Parathyroid adenoma (tissue), 2 donors: ENCODE measurements around the gene BSCL2.

Experiments used
- H2AFZ ChIP-seq: fragments of 300-600 bp; sonication (generic); one replicate; pipeline ENCODE4 v1.7.0; 2017; ENCODE audit warnings: antibody characterized with exemption, mild to moderate bottlenecking
- H3K27ac ChIP-seq: fragments of 300-600 bp; sonication (generic); one replicate; pipeline ENCODE4 v1.7.0; 2017
- H3K27me3 ChIP-seq: fragments of 300-600 bp; sonication (generic); one replicate; pipeline ENCODE4 v1.7.0; 2017; ENCODE audit warnings: low read length; ENCODE audit not compliant: control insufficient read depth, insufficient read depth
- H3K36me3 ChIP-seq: fragments of 300-600 bp; sonication (generic); one replicate; pipeline ENCODE4 v1.7.0; 2017; ENCODE audit warnings: low read length; ENCODE audit not compliant: control insufficient read depth, insufficient read depth
- H3K4me1 ChIP-seq: fragments of 300-600 bp; sonication (generic); one replicate; pipeline ENCODE4 v1.7.0; 2017; ENCODE audit warnings: control low read depth
- H3K4me2 ChIP-seq: fragments of 300-600 bp; sonication (generic); one replicate; pipeline ENCODE4 v1.7.0; 2017; ENCODE audit warnings: low read length
- H3K4me3 ChIP-seq: fragments of 300-600 bp; sonication (generic); one replicate; pipeline ENCODE4 v1.7.0; 2017; ENCODE audit warnings: low read depth, low read length
- H3K79me2 ChIP-seq: fragments of 300-600 bp; sonication (generic); one replicate; pipeline ENCODE4 v1.7.0; 2017; ENCODE audit warnings: control low read depth
- H3K9ac ChIP-seq: fragments of 300-600 bp; sonication (generic); one replicate; pipeline ENCODE4 v1.7.0; 2017; ENCODE audit warnings: mild to moderate bottlenecking
- H3K9me3 ChIP-seq: fragments of 300-600 bp; sonication (generic); one replicate; pipeline ENCODE4 v1.7.0; 2017; ENCODE audit warnings: low read length; ENCODE audit not compliant: control insufficient read depth
- TF ChIP-seq, protein P1 (sequence below): fragments of 300-600 bp; sonication (generic); IDR thresholded peaks from one replicate; pipeline ENCODE4 v1.7.0; 2017; ENCODE audit warnings: antibody characterized with exemption, mild to moderate bottlenecking
- donor health status: primary hyperparathyroidism.

Gene BSCL2

DNA sequence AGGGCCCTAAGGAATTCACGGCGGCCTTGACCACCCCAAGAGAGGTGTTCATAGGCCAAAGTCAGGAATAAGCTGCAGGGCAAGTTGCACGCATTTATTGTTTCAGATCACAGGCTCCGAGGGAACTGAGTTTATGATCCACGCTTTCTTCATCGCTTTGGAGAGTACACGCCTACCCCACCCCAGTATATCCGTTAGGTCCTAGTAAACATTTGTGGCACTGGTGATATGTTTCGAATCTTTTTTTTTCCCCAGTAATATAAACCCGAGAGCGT, 61.6 kb downstream of the BSCL2 start:
- H3K27me3 ChIP-seq = no peaks in the 10 kb centered on the region
- H3K9me3 ChIP-seq = no peaks in the 10 kb centered on the region
- H3K9ac ChIP-seq = no peak overlapping the region
- peaks cover 10% of the 10 kb centered on the region for H3K79me2 ChIP-seq
- H2AFZ ChIP-seq = peak overlapping the region; percentile 60
- H3K4me3 ChIP-seq = peak overlapping the region; percentile 76
- H3K4me2 ChIP-seq = peak overlapping the region; percentile 86
- peaks cover 3% of the 10 kb centered on the region for H3K4me1 ChIP-seq
- H3K36me3 ChIP-seq = no peaks in the 10 kb centered on the region
- peak overlapping the region; percentile 87 for H3K27ac ChIP-seq
- TF ChIP-seq, protein P1, sequence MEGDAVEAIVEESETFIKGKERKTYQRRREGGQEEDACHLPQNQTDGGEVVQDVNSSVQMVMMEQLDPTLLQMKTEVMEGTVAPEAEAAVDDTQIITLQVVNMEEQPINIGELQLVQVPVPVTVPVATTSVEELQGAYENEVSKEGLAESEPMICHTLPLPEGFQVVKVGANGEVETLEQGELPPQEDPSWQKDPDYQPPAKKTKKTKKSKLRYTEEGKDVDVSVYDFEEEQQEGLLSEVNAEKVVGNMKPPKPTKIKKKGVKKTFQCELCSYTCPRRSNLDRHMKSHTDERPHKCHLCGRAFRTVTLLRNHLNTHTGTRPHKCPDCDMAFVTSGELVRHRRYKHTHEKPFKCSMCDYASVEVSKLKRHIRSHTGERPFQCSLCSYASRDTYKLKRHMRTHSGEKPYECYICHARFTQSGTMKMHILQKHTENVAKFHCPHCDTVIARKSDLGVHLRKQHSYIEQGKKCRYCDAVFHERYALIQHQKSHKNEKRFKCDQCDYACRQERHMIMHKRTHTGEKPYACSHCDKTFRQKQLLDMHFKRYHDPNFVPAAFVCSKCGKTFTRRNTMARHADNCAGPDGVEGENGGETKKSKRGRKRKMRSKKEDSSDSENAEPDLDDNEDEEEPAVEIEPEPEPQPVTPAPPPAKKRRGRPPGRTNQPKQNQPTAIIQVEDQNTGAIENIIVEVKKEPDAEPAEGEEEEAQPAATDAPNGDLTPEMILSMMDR = no peak

DNA sequence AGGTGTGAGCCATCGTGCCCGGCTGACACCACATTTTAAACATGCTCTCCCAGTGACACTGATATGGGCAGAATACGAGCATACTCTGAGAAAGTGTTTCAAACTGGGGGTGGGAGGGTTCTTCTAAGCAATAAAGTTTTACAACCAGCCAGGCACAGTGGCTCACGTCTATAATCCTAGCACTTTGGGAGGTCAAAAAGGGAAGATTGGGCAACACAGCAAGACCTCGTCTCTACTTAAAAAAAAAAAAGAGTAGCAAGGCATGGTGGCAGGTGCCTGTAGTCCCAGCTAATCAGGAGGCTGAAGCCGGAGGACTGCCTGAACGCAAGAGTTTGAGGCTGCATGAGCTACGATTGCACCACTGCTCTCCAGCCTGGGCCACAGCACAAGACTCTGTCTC, 63.0 kb downstream of the BSCL2 start:
- Histone ChIP-seq H3K4me3 (no peak overlapping the region), H3K9ac (no peak overlapping the region), H3K9me3 (no peaks in the 10 kb centered on the region), H3K36me3 (no peaks in the 10 kb centered on the region), H3K79me2 (peaks cover 10% of the 10 kb centered on the region), H3K27ac (no peak overlapping the region), H3K27me3 (no peaks in the 10 kb centered on the region), H3K4me2 (no peak overlapping the region), H2AFZ (no peak overlapping the region), H3K4me1 (peaks cover 3% of the 10 kb centered on the region)
- TF ChIP-seq, protein P1 = no peak
